T-helper 1 cell treated with Interleukin-12 subunit alpha and Interleukin-12 subunit beta and Interleukin-4 antibody, amounts not matched to agents 30 ng/mL and 1 ng/mL, for 36 hours (primary cell): ENCODE measurements around the gene ZNF496. TPM values are rescaled to one million over a fixed set of nuclear protein-coding genes. Genes with fewer than 3 reads are reported as not detected.
"Not testable (repeated sequence)": the region's sequence is repeated elsewhere in the genome, so short reads cannot be mapped to it uniquely, and the experiment has no call there.

Experiments
- intact Hi-C: fragments of 100-400 bp; cut with micrococcal nuclease; formaldehyde crosslinking; loops from one replicate; pipeline ENCODE4 v1.15.1; 2024
- total RNA-seq: library from RNA; stranded (reverse); gene quantifications from 2 replicates; pipeline ENCODE4 v1.2.3, GENCODE V29; 2022

The ZNF496 gene
- total RNA-seq: 6.1 and 7.2 TPM in 2 replicates

DNA sequence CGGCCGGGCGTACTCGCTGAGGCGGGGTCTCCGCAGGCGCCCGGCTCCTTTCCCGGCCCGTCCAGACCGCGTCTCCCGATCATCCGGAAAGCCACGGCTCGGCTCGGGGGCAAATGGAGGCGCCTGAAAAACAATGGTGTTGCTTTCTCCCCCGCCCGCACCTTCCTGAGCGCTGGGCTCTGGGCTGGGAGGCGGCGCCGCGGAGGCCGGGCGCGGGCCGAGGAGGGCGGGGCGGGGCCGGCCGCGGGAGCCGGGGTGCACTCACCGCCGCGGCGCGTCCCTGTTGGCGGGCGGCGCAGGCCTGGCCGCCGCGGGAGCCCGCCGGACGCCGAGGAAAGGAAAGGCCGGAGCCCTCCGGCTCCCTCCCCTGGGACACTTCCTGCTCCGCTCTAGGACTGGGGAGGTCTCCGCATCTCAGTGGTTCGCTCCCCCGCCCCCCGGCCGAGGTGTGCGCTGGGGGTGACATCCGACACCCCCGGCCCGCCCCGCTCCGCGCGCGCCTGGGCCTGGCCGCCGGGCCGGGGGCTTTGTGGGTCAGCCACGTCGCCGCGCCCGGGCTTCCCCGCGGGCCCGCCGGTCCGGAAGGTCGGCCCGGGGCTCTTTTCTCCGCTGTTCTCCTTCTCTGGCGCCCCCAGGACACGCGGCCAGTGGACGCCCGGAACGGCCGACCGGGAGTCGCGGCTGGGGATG is at the start of gene ZNF496:
TSS of gene ZNF496 (minus strand) at position 343 of the 690 bp plus-strand sequence. CDS start 2,289 bp downstream, outside the sequence.
- intact Hi-C loops: loop anchor here (1.0 to 5.0 kb wide), 9 partner anchors 41 to 765 kb away; partner anchors contain the start of genes CNST, TFB2M, ZNF124 and ZNF669

GRCh38 chr1:247378334-247379073 is 46.8 kb upstream of the ZNF496 start:
- intact Hi-C loops: no loop called here

DNA sequence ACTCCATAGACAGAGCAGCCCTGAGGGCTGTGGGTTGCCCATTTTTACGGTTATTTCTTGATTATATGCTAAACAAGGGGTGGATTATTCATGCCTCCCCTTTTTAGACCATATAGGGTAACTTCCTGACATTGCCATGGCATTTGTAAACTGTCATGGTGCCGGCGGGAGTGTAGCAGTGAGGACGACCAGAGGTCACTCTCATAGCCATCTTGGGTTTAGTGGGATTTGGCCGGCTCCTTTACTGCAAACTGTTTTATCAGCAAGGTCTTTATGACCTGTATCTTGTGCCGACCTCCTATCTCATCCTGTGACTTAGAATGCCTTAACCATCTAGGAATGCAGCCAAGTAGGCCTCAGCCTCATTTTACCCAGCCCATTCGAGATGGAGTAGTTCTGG is 46.0 kb upstream of the ZNF496 start:
- intact Hi-C loops: not testable (repeated sequence)

- intact Hi-C loops: no loop called here
Observed at GRCh38 chr1:247376659-247377058, 45.0 kb upstream of the ZNF496 start.

GRCh38 chr1:247375747-247376146 is 44.1 kb upstream of the ZNF496 start:
- intact Hi-C loops: no loop called here

DNA sequence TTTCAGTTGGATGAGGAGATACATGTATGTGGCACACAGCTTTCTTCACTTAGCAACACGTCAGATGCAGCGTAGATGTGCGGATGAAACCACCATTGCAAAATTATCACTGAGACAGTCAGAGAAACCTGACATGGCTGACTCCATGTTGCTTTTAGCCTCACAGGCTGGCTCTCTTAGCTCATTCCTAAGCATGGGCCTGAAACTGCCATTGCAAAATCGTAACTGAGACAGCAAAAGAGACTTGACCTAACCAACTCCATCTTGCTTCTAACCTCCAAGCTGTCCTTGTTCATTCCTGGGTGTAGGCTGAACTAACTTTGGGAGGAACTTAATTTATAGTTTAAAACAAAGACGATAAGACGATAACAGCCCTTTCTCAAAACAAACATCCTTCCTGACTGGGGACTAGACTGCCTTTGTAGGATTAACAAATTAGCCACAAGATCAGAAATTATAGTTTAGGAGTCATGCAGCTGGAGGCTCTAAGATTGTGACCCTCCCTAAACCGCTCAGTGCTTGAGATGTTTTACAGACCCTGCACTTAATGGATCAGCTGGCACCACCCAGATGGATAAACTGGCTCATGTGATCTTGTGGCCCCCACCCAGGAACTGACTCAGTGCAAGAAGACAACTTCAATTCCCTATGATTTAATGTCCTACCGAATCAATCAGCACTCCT is 43.1 kb upstream of the ZNF496 start:
- intact Hi-C loops: loop anchor here (1.0 kb wide), 1 partner anchor 467 kb away; no protein-coding TSS in a partner anchor

DNA sequence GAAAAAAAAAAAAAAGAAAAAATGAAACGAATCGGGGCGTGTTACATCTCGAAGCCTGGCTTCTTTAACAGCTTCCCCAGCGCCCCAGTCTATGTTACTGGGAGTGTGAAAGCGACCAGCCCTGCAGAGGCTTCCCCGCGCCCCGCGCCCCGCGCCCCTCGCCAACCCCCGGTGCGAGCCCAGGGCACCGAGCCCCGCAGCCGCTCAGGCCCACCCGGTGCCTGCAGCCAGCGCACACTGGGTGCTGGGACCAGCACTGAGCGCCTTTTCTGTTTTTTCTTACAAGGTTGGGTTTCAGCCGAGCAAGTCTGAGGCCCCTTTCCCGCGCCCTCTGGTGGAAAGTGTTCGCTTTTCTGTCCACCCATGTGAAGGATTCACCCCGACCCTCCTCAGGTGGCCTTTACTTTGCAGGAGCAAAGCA is 42.1 kb upstream of the ZNF496 start:
- intact Hi-C loops: loop anchor here (1.0 to 2.0 kb wide), 3 partner anchors 33 to 466 kb away; partner anchors contain the start of gene ZNF496

- intact Hi-C loops: loop anchor here (1.0 to 2.0 kb wide), 6 partner anchors 18 to 204 kb away; partner anchors contain the start of gene ZNF496
Observed at GRCh38 chr1:247371801-247372259, 40.2 kb upstream of the ZNF496 start.

- intact Hi-C loops: no loop called here
Observed at GRCh38 chr1:247370786-247371732, 39.4 kb upstream of the ZNF496 start.

- intact Hi-C loops: no loop called here
Observed at GRCh38 chr1:247368490-247369145, 37.0 kb upstream of the ZNF496 start.

DNA sequence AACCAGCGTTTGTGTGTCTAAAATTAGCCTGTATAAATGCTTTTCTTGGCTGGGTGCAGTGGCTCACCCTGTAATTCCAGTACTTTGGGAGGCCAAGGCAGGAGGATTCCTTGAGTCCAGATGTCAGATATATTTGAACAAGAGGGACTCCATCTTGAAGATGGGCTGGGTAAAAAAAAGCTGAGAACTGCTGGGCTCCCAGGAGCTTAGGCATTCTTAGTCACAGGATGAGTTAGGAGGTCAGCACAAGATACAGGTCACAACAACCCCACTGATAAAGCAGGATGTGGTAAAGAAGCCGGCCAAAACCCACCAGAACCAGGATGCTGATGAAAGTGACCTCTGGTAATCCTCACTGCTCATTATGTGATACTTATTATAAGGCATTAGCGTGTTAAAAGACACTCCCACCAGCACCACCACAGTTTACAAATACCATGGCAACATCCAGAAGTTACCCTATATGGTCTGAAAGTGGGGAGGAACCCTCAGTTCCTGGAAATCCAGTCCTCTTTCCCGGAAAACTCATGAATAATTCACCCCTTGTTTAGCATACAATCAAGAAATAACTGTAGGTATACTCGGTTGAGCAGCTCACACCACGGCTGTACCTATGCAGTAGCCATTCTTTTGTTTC is 36.2 kb upstream of the ZNF496 start:
- intact Hi-C loops: no loop called here

- intact Hi-C loops: no loop called here
Observed at GRCh38 chr1:247366926-247367645, 35.4 kb upstream of the ZNF496 start.

DNA sequence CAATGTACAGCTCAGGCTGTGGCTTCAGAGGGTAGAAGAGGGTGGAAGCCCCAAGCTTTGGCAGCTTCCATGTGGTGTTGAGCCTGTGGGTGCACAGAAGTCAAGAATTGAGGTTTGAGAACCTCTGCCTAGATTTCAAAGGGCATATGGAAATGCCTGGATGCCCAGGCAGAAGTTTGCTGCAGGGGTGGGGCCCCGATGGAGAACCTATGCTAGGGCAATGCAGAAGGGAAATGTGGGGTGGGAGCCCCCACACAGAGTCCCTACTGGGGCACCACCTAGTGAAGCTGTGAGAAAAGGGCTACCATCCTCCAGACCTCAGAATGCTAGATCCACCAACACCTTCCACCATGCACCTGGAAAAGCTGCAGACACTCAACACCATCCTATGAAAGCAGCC is 34.7 kb upstream of the ZNF496 start:
- intact Hi-C loops: not testable (repeated sequence)

GRCh38 chr1:247365023-247365422 is 33.4 kb upstream of the ZNF496 start:
- intact Hi-C loops: no loop called here

GRCh38 chr1:247363000-247363399 is 31.3 kb upstream of the ZNF496 start:
- intact Hi-C loops: not testable (repeated sequence)

GRCh38 chr1:247362153-247362552 is 30.5 kb upstream of the ZNF496 start:
- intact Hi-C loops: no loop called here

DNA sequence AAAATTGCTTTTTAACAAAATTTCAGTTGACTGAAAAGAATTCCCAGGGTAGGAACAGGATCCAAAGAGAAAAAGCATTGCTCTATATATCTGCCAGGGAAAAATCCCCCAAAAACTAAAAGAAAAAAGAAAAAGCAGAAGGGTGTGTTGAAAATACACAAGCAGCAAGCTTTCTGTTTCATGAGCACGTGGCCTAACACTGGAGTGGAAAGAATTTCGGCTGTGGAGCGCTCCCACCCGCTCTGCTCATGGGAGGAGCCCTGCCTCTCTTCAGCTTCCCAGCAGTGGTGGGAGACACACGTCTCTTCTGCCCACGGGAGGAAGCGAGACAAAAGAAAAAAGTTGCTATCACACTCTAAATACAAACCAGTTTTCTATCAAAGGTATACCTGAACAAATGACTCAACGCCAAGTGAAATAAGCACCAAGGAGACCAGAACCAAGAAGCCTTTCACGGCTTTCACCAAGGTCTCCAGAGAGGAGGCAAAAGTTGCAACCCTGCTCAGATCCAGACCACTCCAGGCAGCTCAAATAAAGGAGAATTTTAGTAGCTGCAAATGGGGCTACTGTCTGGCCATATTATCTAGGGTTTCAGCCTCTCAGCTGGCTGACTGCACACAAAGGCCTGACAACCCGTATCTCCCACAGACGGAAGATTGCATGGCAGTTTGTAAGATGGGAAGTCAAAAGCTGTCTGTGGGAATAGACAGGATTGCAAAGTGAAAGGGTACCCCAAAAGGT is 29.5 kb upstream of the ZNF496 start:
- intact Hi-C loops: no loop called here
